Keratinocyte (primary cell): ENCODE measurements around the gene HDLBP.

Experiments
- CTCF ChIP-seq, 3 experiments: IDR thresholded peaks in 1 of 3; conservative IDR thresholded peaks in 1 of 3; optimal IDR thresholded peaks in 1 of 3; 2 replicates in 2 of 3; 3 replicates in 1 of 3; pipeline versions ENCODE3 to v1.5.1; 2011; ENCODE audit warnings: low read length in 3 of 3, mild to moderate bottlenecking in 3 of 3, moderate library complexity in 2 of 3, control low read depth in 1 of 3, inconsistent platforms in 1 of 3; ENCODE audit not compliant: insufficient read depth in 2 of 3; ENCODE audit errors: extremely low read depth in 1 of 3
- EZH2 ChIP-seq: IDR thresholded peaks from one replicate; pipeline ENCODE4 v1.6.1; 2012; ENCODE audit warnings: inconsistent platforms, mild to moderate bottlenecking, low read length, moderate library complexity

- TF ChIP-seq CTCF (optimal IDR thresholded peaks at IDR 0.05 in 1 of 3, IDR thresholded peaks at IDR 0.05 in 1 of 3, conservative IDR thresholded peaks at IDR 0.05 in 1 of 3; ENCODE audit: extremely low read depth in 1 of 3, insufficient read depth in 2 of 3, low read length in 3 of 3) (no peak), EZH2 (no peak)
Observed at GRCh38 chr2:241187101-241187917, 128.2 kb downstream of the HDLBP start.
